ENCODE data around the gene CDH13.

DNA sequence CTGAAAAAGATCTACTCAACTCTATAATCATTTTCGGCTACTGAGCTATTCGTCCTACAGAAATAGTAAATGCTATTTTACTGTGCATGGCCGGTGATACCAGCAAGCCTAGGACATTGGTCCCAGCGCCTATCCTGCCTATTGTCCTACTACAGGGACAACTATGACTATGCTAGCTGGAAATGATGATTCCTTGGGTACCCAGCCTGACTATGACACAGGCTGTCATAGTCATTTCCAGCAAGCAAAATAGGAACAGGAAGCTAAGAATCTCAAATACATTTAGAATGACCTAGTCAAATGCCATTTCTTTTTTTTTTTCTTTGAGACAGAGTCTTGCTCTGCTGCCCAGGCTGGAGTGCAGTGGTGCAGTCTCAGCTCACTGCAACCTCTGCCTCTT lies 1147.3 kb downstream of the CDH13 start:
- TF ChIP-seq, protein P1, sequence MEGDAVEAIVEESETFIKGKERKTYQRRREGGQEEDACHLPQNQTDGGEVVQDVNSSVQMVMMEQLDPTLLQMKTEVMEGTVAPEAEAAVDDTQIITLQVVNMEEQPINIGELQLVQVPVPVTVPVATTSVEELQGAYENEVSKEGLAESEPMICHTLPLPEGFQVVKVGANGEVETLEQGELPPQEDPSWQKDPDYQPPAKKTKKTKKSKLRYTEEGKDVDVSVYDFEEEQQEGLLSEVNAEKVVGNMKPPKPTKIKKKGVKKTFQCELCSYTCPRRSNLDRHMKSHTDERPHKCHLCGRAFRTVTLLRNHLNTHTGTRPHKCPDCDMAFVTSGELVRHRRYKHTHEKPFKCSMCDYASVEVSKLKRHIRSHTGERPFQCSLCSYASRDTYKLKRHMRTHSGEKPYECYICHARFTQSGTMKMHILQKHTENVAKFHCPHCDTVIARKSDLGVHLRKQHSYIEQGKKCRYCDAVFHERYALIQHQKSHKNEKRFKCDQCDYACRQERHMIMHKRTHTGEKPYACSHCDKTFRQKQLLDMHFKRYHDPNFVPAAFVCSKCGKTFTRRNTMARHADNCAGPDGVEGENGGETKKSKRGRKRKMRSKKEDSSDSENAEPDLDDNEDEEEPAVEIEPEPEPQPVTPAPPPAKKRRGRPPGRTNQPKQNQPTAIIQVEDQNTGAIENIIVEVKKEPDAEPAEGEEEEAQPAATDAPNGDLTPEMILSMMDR (IDR thresholded peaks at IDR 0.05), result no peak
- TF ChIP-seq POLR2A (IDR thresholded peaks at IDR 0.05), result no peak

All from adrenal gland (tissue), 5 donors.